Panc1 (cell line): ENCODE results near the gene SYCP2. TPM values are rescaled to one million over a fixed set of nuclear protein-coding genes. Genes with fewer than 3 reads are reported as not detected.

Source experiments
- ATAC-seq: fragments of 200-7000 bp; cut with Tn5 transposase; 2 replicates; pipeline ENCODE4 v1.9.1; 2020; ENCODE audit warnings: mild to moderate bottlenecking, moderate library complexity
- BruUV-seq: library from RNA; stranded (reverse); fragments of 400-500 nt; replicated peaks from 2 replicates; lab custom pipeline; 2021; lab: Mats Ljungman, UMichigan
- CTCF ChIA-PET: fragments of 300-600 bp; sonication (Branson Sonifier 250); formaldehyde crosslinking; loops from one replicate; lab custom pipeline; 2022; ENCODE audit warnings: antibody characterized with exemption; lab: Charles Lee
- POLR2A ChIA-PET: fragments of 300-600 bp; sonication (Branson Sonifier 250); formaldehyde crosslinking; loops from one replicate; lab custom pipeline; 2022; ENCODE audit warnings: antibody characterized with exemption; lab: Charles Lee
- DNase-seq: peaks from one replicate; pipeline ENCODE4 v3.0.0-alpha.2; 2010; ENCODE audit warnings: low read depth, low spot score
- H3K27ac ChIP-seq: 2 replicates; pipeline ENCODE4 v1.5.1; 2011; ENCODE audit warnings: mild to moderate bottlenecking, low read length, inconsistent platforms
- H3K27me3 ChIP-seq: fragments of 200-500 bp; sonication (Bioruptor generic); 2 replicates; pipeline ENCODE4 v1.6.0; 2014; ENCODE audit warnings: low read length, inconsistent platforms; ENCODE audit not compliant: control insufficient read depth, insufficient read depth
- H3K36me3 ChIP-seq: fragments of 200-500 bp; sonication (Bioruptor generic); 2 replicates; pipeline ENCODE4 v1.5.1; 2014; ENCODE audit warnings: inconsistent platforms, mild to moderate bottlenecking, low read length, moderate library complexity; ENCODE audit not compliant: control insufficient read depth, insufficient read depth
- H3K4me1 ChIP-seq: 2 replicates; pipeline ENCODE4 v1.5.1; 2011; ENCODE audit warnings: inconsistent platforms, mild to moderate bottlenecking, low read length, moderate library complexity; ENCODE audit not compliant: control insufficient read depth, insufficient read depth
- H3K4me3 ChIP-seq, 2 experiments: 2 replicates each; pipeline ENCODE4 v1.5.1; 2011 to 2012; ENCODE audit warnings: low read depth in 2 of 2, low read length in 2 of 2, mild to moderate bottlenecking in 2 of 2, inconsistent platforms in 1 of 2, moderate library complexity in 1 of 2
- H3K9me3 ChIP-seq: fragments of 200-500 bp; sonication (Bioruptor generic); 2 replicates; pipeline ENCODE4 v1.5.1; 2014; ENCODE audit warnings: low read depth, mild to moderate bottlenecking, inconsistent platforms, low read length, moderate library complexity; ENCODE audit not compliant: control insufficient read depth, insufficient read depth
- CTCF ChIP-seq: fragments of 450-650 bp; IDR thresholded peaks from 2 replicates; pipeline ENCODE4 v1.5.1; 2017; ENCODE audit warnings: mild to moderate bottlenecking
- POLR2AphosphoS5 ChIP-seq: IDR thresholded peaks from 2 replicates; pipeline ENCODE4 v1.6.1; 2012; ENCODE audit warnings: mild to moderate bottlenecking, low read depth, low read length, moderate library complexity
- REST ChIP-seq, 2 experiments: IDR thresholded peaks; 2 replicates each; pipeline ENCODE4 v1.6.1; 2011 to 2012; ENCODE audit warnings: low read depth in 2 of 2, control low read depth in 1 of 2, low read length in 1 of 2, mild to moderate bottlenecking in 1 of 2, moderate library complexity in 1 of 2; ENCODE audit not compliant: insufficient read depth in 1 of 2
- SIN3A ChIP-seq: IDR thresholded peaks from 2 replicates; pipeline ENCODE4 v1.6.1; 2012; ENCODE audit warnings: low read depth, mild to moderate bottlenecking, low read length, moderate library complexity, borderline replicate concordance; ENCODE audit not compliant: insufficient read depth
- TCF7L2 ChIP-seq: IDR thresholded peaks from 2 replicates; pipeline ENCODE4 v1.6.1; 2011; ENCODE audit warnings: mild to moderate bottlenecking, low read depth, low read length, inconsistent platforms
- in situ Hi-C: cut with HindIII; loops from 2 replicates; pipeline ENCODE4 v1.10.0; 2016; ENCODE audit warnings: low sequenced_read_pairs, low pct_unique_long_range_greater_than_20kb
- intact Hi-C: fragments of 100-400 bp; cut with micrococcal nuclease; formaldehyde crosslinking; loops from one replicate; pipeline ENCODE4 v1.10.0; 2022; ENCODE audit not compliant: unreplicated experiment
- total RNA-seq: library from RNA; stranded (reverse); gene quantifications from one replicate; pipeline ENCODE4 v1.2.1, GENCODE V29; 2021; ENCODE audit not compliant: unreplicated experiment

The SYCP2 gene
- total RNA-seq, 1 experiment from 2014 or later, result 39.7 TPM

- ChIA-PET POLR2A (no interaction called here), CTCF (no interaction called here)
- Histone ChIP-seq H3K27ac (peak overlapping the region; percentile 71), H3K27me3 (no peaks in the 10 kb centered on the region), H3K9me3 (no peaks in the 10 kb centered on the region), H3K36me3 (peaks cover 7% of the 10 kb centered on the region; the same call in 1 of the 2 replicates), H3K4me3 (no peak overlapping the region), H3K4me1 (peaks cover 31% of the 10 kb centered on the region)
- DNase-seq (no peak), ATAC-seq (no peak)
- TF ChIP-seq POLR2AphosphoS5 (no peak), TCF7L2 (0 out of 2 replicates have a peak, but pooled peaks have one; percentile 7)
- intact Hi-C loops (no loop called here), in situ Hi-C loops (no loop called here)
- BruUV-seq, result no TSS peak
These were observed 8.1 kb downstream of the SYCP2 start for GRCh38 chr20:59925359-59925758.

GRCh38 chr20:59923514-59923913 lies 9.9 kb downstream of the SYCP2 start:
- Histone ChIP-seq H3K9me3 (no peaks in the 10 kb centered on the region), H3K36me3 (peaks cover 24% of the 10 kb centered on the region), H3K27me3 (no peaks in the 10 kb centered on the region), H3K27ac (no peak overlapping the region), H3K4me3 (no peak overlapping the region), H3K4me1 (peaks cover 25% of the 10 kb centered on the region)
- no TSS peak for BruUV-seq
- ChIA-PET POLR2A (no interaction called here), CTCF (no interaction called here)
- ATAC-seq (no peak), DNase-seq (no peak)
- in situ Hi-C loops, result no loop called here
- no peak for TF ChIP-seq CTCF
- intact Hi-C loops, result no loop called here

GRCh38 chr20:59920944-59921343 lies 12.5 kb downstream of the SYCP2 start:
- peaks cover 14% of the 10 kb centered on the region for H3K4me1 ChIP-seq
- peaks cover 24% of the 10 kb centered on the region for H3K36me3 ChIP-seq
- DNase-seq (no peak), ATAC-seq (no peak)
- ChIA-PET POLR2A (no interaction called here), CTCF (no interaction called here)
- no peak overlapping the region for H3K27ac ChIP-seq
- H3K4me3 ChIP-seq, result no peak overlapping the region
- no TSS peak for BruUV-seq
- H3K27me3 ChIP-seq, result no peaks in the 10 kb centered on the region
- intact Hi-C loops (no loop called here), in situ Hi-C loops (no loop called here)
- H3K9me3 ChIP-seq, result no peaks in the 10 kb centered on the region
- TF ChIP-seq TCF7L2 (no peak), POLR2AphosphoS5 (no peak), SIN3A (no peak), REST (IDR thresholded peaks at IDR 0.05; ENCODE audit: insufficient read depth in 1 of 2, low read depth in 2 of 2, low read length in 1 of 2) (no peak), CTCF (no peak)
